Gastroesophageal sphincter (tissue), 4 donors: Measurements from ENCODE around the gene MYO1C. TPM values are rescaled to one million over a fixed set of nuclear protein-coding genes. Genes with fewer than 3 reads are reported as not detected.
A peak's percentile ranks its signal among the peaks of the same experiment; 100 is the strongest.

Experiments used
- ATAC-seq: fragments of 150-250 bp; one replicate; pipeline ENCODE4 v1.9.1; 2016; ENCODE audit warnings: mild to moderate bottlenecking, moderate library complexity
- H3K27ac ChIP-seq, 4 donors: fragments of 200-600 bp; sonication (generic) in 3 of 4; 1 replicate in 3 of 4; 2 replicates in 1 of 4; pipeline ENCODE4 v1.5.1; 2016 to 2019
- H3K27me3 ChIP-seq: fragments of 200-600 bp; sonication (generic); one replicate; pipeline ENCODE4 v1.5.1; 2019
- H3K36me3 ChIP-seq, 2 donors: fragments of 200-600 bp; sonication (generic); one replicate each; pipeline ENCODE4 v1.5.1; 2019; ENCODE audit warnings: control low read depth in 1 of 2
- H3K4me1 ChIP-seq, 3 donors: fragments of 200-600 bp; sonication (generic); 1 replicate in 2 of 3; 2 replicates in 1 of 3; pipeline ENCODE4 v1.5.1; 2016 to 2019; ENCODE audit warnings: control low read depth in 2 of 3
- H3K4me3 ChIP-seq, 2 donors: fragments of 200-600 bp; sonication (generic); one replicate each; pipeline ENCODE4 v1.5.1; 2019; ENCODE audit warnings: mild to moderate bottlenecking in 1 of 2, moderate library complexity in 1 of 2
- H3K9me3 ChIP-seq, 3 donors: fragments of 200-600 bp; sonication (generic); one replicate each; pipeline ENCODE4 v1.5.1; 2017 to 2019; ENCODE audit warnings: control low read depth in 2 of 3
- CTCF ChIP-seq, 4 experiments: fragments of 200-600 bp in 2 of 4; fragments of 450-650 bp in 2 of 4; sonication (generic) in 1 of 4; IDR thresholded peaks; one replicate each; pipeline ENCODE4 v1.5.1; 2017 to 2019; ENCODE audit warnings: antibody characterized with exemption in 4 of 4, mild to moderate bottlenecking in 2 of 4, moderate library complexity in 2 of 4
- EP300 ChIP-seq: sonication (generic); formaldehyde crosslinking; IDR thresholded peaks from one replicate; pipeline ENCODE4 v1.6.1; 2017; ENCODE audit warnings: antibody characterized with exemption, mild to moderate bottlenecking
- POLR2A ChIP-seq, 2 donors: fragments of 450-650 bp; IDR thresholded peaks; one replicate each; pipeline ENCODE4 v1.6.1; 2017; ENCODE audit warnings: antibody characterized with exemption in 2 of 2, mild to moderate bottlenecking in 2 of 2, moderate library complexity in 1 of 2
- POLR2AphosphoS5 ChIP-seq: sonication (generic); formaldehyde crosslinking; IDR thresholded peaks from one replicate; pipeline ENCODE4 v1.6.1; 2017; ENCODE audit warnings: antibody characterized with exemption
- WGBS, 2 donors: methylation state at CpG; one replicate each; pipeline ENCODE4 v1.1.5; 2018; ENCODE audit warnings: low coverage in 1 of 2; 5-methylcytosine and 5-hydroxymethylcytosine counted together
- total RNA-seq, 4 donors: library from RNA; depleted of rRNA; stranded (reverse); fragments of >200 nt; gene quantifications; one replicate each; pipeline ENCODE4 v1.1.0, GENCODE V29; 2016

Gene MYO1C
- total RNA-seq, 4 donors from 2014 or later, result 215 to 461 (median 287) TPM

GRCh38 chr17:1488826-1489270 lies 3.6 kb downstream of the MYO1C start:
- Histone ChIP-seq H3K4me1 (peaks cover 0 to 89% (median 62%) of the 10 kb centered on the region in 3 donors), H3K27ac (peak overlapping the region; percentile 96 to 100 (median 98)), H3K9me3 (no peaks in the 10 kb centered on the region), H3K4me3 (peak overlapping the region; percentile 42 to 88), H3K36me3 (peaks cover 0 to 5% of the 10 kb centered on the region in 2 donors), H3K27me3 (no peaks in the 10 kb centered on the region)
- TF ChIP-seq POLR2A (IDR thresholded peaks at IDR 0.05) (no peak), CTCF (IDR thresholded peaks at IDR 0.05) (no peak), EP300 (no peak), POLR2AphosphoS5 (no peak)
- ATAC-seq, result no peak
- WGBS, 2 donors, result 17 to 36% methylated on average over 2 to 3 of the region's 7 CpGs

- Histone ChIP-seq H3K27me3 (no peaks in the 10 kb centered on the region), H3K9me3 (no peaks in the 10 kb centered on the region), H3K4me3 (peak overlapping the region; percentile 42 to 88), H3K36me3 (peaks cover 0 to 12% of the 10 kb centered on the region in 2 donors), H3K4me1 (peaks cover 0 to 89% (median 60%) of the 10 kb centered on the region in 3 donors), H3K27ac (peak overlapping the region; percentile 96 to 100 (median 98))
- no CpG with 5 or more reads among the region's 72 CpGs for WGBS, 2 donors
- peak; percentile 65 for ATAC-seq
- peak; percentile 51 to 59 for TF ChIP-seq POLR2A (IDR thresholded peaks at IDR 0.05)
- TF ChIP-seq POLR2AphosphoS5, result peak; percentile 55
- peak in 3 of 4 experiments; percentile 29 to 51 (median 48) for TF ChIP-seq CTCF (IDR thresholded peaks at IDR 0.05)
- TF ChIP-seq EP300, result no peak
Observed at GRCh38 chr17:1487939-1488825, 4.3 kb downstream of the MYO1C start.

DNA sequence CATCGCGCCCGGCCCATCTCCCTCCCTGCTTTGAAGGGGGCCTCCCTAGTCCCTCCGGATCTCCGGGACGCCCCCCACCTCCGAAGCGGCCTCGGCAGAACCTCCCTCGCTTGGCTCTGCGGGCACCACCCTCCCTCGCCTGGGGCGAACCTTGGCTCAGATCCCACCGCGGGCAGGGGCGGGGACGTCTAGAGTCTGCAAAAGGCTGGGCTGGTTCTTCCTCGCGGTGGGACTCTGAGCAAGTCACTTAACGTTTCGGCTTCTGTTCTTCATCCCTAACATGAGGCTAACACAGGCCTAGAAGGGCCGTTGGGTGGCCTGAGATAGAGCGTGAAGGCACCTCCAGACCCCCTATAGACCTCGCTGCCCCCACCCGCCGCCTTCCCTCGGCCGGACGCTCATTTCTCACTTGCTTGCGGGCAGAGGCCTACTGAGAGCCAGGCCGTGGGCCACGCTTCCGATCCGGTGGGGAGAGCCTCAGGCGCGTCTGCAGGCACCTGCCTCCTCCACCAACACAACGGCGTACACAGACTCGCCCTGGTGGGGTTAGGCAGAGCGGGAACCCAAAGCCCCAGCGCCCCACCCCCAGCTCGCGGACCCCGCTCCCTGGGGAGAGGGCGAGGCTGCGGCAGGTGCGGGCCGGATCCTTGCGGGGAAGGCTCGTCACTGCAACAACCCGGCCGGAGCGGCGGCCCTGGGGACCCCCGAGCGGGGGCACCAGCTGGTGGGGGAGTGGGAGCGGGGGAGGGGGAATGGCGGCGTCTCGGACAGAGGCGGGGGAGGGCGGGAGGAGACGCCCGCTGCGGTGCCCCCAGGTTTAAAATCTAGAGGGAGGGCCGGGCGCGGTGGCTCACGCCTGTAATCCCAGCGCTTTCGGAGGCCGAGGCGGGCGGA lies 5.4 kb downstream of the MYO1C start:
- peak; percentile 19 for ATAC-seq
- peaks cover 0 to 21% of the 10 kb centered on the region in 2 donors for H3K36me3 ChIP-seq
- peak overlapping the region; percentile 96 to 100 (median 98) for H3K27ac ChIP-seq
- 20% methylated on average over 6 of the region's 74 CpGs; no CpG with 5 or more reads in 1 of the 2 donors for WGBS, 2 donors
- H3K4me1 ChIP-seq, result peaks cover 0 to 88% (median 54%) of the 10 kb centered on the region in 3 donors
- H3K27me3 ChIP-seq, result no peaks in the 10 kb centered on the region
- TF ChIP-seq POLR2AphosphoS5 (peak; percentile 78), CTCF (IDR thresholded peaks at IDR 0.05) (no peak), POLR2A (IDR thresholded peaks at IDR 0.05) (peak; percentile 12 to 24), EP300 (no peak)
- peak overlapping the region in 1 of 2 donors; percentile 88 for H3K4me3 ChIP-seq
- H3K9me3 ChIP-seq, result no peaks in the 10 kb centered on the region

DNA sequence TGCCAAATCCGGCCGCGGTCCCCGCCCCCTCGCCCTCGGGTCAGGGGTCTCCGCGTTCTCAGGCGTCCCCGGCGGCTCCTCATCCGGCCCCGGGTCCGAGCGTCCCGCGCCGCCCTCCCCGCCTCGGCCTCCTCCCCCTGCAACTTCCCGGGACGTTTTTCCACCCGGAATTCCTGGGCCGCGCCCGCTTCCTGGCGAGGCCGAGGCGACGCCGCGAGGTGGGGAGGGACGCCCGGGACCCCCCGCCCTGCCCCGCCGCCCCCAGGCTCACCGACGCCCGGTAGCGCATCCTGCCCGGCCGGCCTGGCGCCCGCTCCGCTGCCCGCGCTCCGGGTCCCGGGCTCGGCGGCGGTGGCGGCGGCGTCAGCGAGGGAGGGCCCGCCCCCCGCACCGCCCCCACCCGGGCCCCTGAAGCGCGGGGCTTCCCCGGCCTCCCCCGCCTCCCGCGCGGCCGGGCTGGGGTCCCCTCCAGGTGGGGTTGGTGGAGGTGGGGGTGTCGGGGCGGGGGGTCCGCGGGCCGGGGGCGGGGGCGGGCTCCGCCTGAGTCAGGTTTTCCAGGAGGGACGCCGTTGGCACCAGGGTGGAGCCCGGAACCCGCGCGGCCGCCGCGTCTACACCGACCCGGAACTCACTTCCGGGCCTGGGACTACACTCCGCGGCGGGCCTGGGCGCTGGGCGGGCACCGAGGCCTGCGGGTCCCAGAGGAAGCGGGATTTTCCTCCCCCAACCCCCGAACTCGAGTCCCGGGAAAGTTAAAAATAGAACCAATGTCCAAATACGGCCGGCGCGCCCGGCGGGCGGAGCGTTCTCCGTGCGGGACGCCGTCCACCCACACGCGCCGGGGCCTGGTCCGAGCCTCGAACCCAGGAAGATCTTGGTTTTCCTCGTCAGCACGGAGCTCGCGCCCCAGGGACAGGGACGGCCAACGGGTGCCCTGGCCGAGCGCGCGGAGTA lies 6.8 kb downstream of the MYO1C start:
- Histone ChIP-seq H3K9me3 (no peaks in the 10 kb centered on the region), H3K4me3 (peak overlapping the region; percentile 87 to 88), H3K4me1 (peaks cover 0 to 94% (median 51%) of the 10 kb centered on the region in 3 donors), H3K36me3 (peaks cover 0 to 35% of the 10 kb centered on the region in 2 donors), H3K27ac (peak overlapping the region; percentile 96 to 100 (median 98)), H3K27me3 (no peaks in the 10 kb centered on the region)
- TF ChIP-seq CTCF (IDR thresholded peaks at IDR 0.05) (no peak), POLR2A (IDR thresholded peaks at IDR 0.05) (peak in 1 of 2 donors; percentile 18), POLR2AphosphoS5 (peak; percentile 48), EP300 (no peak)
- 0 to 13% methylated on average over 3 to 15 of the region's 127 CpGs for WGBS, 2 donors
- peak; percentile 45 for ATAC-seq
